SKM-1 (cell line): ENCODE results near the gene CDKN1C.

Source experiments
- DNase-seq: peaks from one replicate; lab custom pipeline; 2025; ENCODE audit not compliant: unreplicated experiment; lab: John Stamatoyannopoulos, UW

Gene CDKN1C

DNA sequence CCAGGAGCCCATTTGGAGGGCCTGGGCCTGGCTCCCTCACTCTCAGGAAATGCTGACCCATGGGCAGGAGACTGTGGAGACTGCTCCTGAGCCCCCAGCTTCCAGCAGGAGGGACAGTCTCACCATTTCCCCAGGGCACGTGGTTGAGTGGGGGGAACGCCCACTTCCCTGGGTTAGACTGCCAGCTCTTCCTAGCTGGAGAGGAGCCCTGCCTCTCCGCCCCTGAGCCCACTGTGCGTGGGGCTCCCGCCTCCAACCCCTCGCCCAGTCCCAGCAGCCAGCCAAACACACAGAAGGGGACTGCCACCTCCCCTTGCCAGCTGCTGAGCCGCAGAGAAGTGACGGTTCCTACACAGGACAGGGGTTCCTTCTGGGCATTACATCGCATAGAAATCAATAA, 37.1 kb downstream of the CDKN1C start:
- no peak for DNase-seq

- DNase-seq, result no peak
These were observed 38.0 kb downstream of the CDKN1C start for GRCh38 chr11:2847561-2847960.

GRCh38 chr11:2846470-2846869, 39.1 kb downstream of the CDKN1C start:
- no peak for DNase-seq

DNA sequence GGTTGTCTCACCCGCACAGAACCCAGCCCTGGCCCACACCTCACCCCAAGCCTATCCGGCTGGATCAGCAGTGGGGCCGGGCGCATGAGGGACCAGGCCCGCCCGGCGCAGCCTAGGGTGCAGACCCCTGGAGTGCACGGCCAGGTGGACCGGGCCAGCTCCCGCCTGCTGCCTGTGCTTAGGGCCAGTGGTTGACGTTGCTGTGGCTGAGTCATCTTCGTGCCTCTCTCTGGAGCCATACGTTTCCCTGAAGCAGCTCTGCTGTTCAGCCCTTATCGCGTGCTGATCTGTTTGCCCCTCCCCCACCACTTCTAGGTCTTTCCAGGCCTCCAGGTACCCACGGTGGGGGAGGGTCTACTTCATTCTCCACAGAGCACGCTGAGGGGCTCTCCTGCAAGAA, 39.5 kb downstream of the CDKN1C start:
- DNase-seq, result no peak

DNA sequence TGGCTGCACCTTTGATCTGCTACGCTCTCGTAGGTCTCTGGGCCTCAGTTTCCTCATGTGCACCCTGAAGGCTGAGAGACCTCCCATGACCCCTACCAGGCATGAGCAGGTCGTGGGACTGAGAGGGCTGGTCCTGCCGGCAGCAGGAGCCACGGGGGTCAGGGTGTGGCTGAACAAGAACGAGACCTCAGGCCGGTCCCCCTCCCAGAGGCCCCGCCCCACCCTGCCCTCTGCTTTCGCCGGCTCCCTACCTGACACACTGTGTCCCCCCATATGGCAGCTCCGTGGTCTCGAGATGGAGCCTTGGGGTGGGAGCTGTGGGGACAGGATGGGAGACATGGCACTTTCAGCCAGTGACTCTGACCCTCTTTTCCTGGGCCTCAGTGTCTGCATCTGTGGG, 40.6 kb downstream of the CDKN1C start:
- DNase-seq, result no peak

- no peak for DNase-seq
These were observed 41.3 kb downstream of the CDKN1C start for GRCh38 chr11:2844116-2844842.

DNA sequence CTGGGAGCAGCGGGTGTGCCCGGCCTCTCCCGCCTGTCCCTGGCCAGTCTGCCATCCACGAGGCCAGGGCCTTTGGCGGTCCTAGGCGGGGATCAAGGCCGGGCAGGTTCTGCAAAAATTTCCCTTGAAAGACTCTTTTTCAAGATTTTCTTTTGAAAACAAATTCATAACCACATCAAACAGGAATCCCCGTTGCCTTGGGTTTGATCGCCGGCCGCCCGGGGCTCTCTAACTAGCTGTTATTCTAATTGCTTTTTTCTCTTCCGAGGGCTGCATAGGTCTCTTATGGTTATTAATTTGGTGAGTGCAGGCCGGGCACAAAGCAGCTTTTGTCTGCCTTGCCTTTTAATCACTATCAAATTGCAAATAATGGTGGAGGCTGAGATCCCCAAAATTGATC, 42.0 kb downstream of the CDKN1C start:
- no peak for DNase-seq

GRCh38 chr11:2842876-2843275, 42.7 kb downstream of the CDKN1C start:
- no peak for DNase-seq

DNA sequence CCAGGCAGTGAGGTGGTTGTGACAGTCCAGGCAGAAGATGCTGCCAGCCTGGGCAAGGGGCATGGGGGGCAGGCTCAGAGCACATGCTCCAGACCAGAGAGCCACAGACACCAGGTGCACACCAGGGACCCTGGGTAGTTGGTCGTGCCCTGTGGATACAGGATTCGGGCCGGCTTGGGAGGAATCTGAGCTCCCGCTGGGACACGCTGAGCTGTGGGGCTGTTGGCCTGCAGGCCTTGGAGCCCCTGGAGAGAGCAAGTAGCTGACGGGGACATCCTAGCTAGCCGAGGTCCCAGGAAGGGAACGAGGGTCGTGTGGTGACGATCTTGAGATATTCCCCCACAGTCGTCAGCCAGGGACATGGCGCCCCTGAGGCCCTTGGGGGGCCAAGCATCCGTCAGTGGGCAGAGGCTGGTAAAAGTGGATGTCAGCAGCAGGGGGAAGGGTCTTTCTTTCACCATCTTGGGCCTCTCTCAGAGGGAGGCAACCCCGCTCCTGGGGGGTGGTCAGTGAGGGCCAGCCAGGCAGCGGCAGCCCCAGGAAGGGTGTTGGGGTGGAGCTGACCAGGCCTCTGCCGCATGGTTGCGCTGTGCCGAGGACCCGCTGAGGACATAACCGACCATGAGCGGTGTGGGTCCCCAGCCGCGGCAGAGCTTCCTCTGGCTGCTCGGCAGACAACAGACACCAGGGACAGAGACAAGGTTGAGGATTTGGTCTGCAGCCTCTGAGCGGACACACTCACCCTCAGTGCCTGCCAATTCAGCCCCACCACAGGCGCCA, 44.0 kb downstream of the CDKN1C start:
- no peak for DNase-seq

DNA sequence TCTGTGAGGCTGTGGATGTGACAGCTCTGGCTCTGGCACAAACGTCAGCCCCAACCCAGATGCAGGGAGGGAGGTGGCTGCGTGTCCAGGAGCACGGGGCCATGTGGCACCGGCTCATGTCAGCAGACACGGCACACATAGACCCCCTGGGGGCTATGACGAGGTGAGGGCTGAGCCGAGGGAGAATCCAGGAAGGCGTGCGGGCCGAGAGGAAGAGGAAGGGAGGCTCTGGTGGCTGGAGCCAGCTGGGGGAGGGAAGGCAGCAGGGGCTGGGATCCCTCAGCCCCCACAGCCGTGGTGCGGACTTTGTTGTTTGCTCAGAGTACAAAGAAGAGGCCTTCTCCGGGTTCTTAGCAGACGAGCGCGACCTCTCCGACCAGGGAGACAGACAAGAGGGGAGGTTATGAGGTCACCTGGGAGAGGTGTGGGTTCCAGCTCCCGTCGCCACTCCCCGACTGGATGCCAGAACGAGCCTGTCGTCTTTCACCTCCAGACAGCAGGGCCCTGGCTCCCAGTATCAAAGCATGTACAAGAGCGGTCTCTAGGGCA, 46.1 kb downstream of the CDKN1C start:
- DNase-seq, result no peak

DNA sequence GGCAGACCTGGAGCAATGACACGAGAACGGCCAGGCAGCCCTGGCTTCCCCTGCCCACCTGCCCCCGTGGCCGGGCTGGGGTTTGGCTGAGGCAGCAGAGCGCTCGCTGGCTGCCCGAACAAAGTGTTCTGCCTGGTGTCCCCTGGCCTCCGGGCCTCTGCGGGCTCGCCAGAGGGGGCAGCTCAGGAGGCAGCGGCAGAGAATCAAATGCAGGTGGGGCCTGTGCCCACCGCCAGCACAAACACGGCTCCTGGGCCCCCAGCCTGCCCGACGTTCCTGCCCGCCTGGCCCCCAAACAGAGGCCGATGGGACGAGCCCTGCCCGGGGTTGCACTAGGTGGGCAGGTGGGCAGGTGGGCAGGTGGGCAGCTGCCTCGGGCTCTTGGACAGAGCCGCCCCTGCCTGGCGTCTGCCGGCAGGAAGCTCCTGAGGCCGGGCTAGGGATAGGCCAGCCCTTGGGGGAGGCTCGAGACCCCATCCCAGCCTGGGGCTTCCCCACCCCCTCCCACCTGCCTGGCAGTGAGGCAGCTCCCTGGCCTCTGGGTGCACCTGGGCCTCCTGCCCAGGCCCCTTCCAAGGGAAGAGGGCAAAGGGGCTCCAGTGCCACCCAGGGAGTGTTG, 46.8 kb downstream of the CDKN1C start:
- no peak for DNase-seq

GRCh38 chr11:2838091-2838490, 47.5 kb downstream of the CDKN1C start:
- DNase-seq, result no peak

DNA sequence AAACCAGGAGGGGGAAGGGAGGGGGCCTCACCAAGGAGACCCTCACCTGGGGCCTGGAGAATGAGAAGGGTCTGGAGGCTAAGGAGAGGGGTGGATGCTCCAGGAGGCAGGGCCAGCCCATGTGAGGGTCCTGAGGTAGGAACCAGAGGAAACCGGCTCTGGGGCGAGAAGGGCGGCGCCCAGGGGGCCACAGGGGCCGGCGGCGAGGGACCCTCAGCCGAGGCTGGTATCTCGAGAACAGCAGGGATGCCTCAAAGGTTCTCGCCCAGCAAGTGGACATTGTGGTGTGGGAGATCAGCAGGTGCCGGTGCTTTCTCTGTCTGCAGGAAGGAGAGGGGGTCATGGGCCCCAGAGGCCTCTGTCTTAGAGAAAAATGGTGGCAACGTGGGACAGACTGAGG, 47.9 kb downstream of the CDKN1C start:
- DNase-seq, result no peak

- DNase-seq, result no peak
These were observed 48.4 kb downstream of the CDKN1C start for GRCh38 chr11:2837096-2837601.

- no peak for DNase-seq
These were observed 49.1 kb downstream of the CDKN1C start for GRCh38 chr11:2836315-2837095.

GRCh38 chr11:2835751-2836150, 49.8 kb downstream of the CDKN1C start:
- DNase-seq, result no peak

DNA sequence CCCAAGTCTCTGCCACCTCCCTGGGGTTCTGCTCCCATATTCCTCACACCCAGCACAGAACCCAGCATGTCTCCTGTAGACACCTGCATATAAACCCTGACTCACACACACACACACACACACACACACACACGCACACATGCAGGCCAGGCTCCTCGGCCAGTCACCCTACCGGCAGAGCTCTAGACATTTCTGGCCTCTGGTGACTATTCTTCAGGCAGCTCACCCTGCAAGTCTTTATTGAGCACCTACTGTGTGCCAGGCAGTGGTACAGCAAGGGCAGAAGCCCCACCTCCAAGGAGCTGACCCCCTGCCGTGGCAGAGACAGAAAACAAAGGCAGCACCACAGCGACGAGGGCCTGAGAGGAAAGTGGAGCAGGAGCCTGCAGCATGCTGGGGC, 50.3 kb downstream of the CDKN1C start:
- DNase-seq, result no peak

DNA sequence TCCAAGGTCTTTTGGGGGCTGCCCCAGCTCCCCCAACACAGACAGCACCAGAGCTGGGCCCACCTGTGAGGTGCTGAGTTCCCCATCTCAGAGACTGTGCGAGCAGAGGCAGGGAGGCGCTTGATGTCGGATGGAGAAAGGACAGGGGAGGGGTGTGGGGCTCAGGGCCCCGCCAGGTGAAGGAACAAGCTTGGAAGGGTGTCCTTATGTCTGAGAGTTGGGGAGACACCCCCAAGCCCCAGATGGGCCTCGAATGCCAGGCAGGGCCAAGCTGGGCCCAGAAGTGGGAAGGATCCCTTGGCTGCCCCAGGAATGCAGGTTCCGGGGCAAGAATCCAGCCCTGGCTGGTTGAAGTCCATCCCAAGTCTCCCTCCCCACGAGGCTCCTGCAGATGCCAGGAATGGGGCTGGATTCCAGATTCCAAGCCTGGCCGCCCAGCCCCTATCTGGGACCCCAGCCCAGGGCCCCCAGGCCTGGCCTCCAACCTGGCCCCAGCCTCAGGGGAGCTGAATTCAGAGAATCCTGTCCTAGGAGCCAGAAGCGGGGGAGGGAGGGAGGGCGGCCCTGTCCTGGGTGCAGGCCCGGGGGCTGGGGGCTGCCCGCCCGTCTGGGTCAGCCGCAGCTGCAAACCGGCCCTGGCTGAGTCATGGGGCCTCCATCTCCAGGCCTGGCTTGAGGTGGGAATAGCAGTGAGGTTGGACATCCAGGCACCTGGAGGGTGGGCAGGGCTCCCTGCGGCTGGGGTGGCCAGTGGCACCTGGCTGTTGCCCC, 50.9 kb downstream of the CDKN1C start:
- no peak for DNase-seq

DNA sequence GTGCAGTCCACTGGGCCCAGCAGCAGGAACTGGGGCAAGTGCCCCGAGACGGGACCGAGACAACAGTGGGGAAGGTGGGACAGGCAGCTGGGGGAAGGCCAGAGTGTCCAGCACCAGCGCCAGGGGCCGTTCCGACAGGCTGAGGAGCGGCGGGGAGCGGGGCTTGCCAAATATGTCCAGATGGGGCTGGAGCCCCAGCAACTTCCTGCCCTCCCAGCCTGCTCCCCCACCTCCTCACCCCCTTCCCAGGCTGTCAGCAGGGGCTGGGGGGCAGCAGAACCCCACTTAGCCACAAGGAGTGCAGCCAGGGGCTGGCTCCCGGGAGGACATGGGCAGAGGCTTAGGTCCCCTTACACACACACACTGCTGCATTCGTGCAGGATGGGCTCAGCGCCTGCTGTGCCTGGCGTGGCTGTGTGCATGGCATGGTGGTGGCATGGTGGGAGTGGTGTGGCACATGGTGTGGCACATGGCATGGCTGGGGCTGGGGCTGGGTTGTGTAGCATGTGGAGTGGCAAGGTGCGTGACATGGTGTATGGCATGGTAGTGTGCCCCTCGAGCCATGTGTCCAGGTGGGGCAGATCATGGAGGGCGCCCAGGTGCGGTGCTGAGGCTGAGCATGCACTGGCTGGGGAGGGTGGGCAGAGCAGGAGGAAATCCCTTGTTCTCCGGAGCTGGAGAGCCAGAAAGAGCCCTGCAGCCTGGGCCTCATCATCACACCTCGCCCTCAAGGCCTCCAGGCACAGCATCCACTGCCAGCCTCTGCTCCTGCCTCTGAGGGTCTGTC, 51.7 kb downstream of the CDKN1C start:
- DNase-seq, result no peak
